ENCODE data around the gene GDI1. TPM values are rescaled to one million over a fixed set of nuclear protein-coding genes. Genes with fewer than 3 reads are reported as not detected.

Gene GDI1
- total RNA-seq, 1 donor from 2014 or later, result 113 TPM

GRCh38 chrX:154430479-154430878 lies 6.5 kb upstream of the GDI1 start:
- H3K36me3 ChIP-seq (ENCODE audit: control insufficient read depth, insufficient read depth, low read length), result no peaks in the 10 kb centered on the region
- TF ChIP-seq CTCF (IDR thresholded peaks at IDR 0.05; ENCODE audit: insufficient read depth, low read length, poor library complexity, severe bottlenecking), result no peak
- no peaks in the 10 kb centered on the region for H3K27me3 ChIP-seq (ENCODE audit: control insufficient read depth, insufficient read depth, low read length)
- no peak for DNase-seq (ENCODE audit: low read depth)
- no peak overlapping the region for H3K4me3 ChIP-seq (ENCODE audit: low read depth, low read length)

- no peak for DNase-seq (ENCODE audit: low read depth)
- TF ChIP-seq CTCF (IDR thresholded peaks at IDR 0.05; ENCODE audit: insufficient read depth, low read length, poor library complexity, severe bottlenecking), result no peak
- H3K36me3 ChIP-seq (ENCODE audit: control insufficient read depth, insufficient read depth, low read length), result no peaks in the 10 kb centered on the region
- H3K27me3 ChIP-seq (ENCODE audit: control insufficient read depth, insufficient read depth, low read length), result no peaks in the 10 kb centered on the region
- no peak overlapping the region for H3K4me3 ChIP-seq (ENCODE audit: low read depth, low read length)
These were observed 6.0 kb upstream of the GDI1 start for GRCh38 chrX:154430916-154431315.

GRCh38 chrX:154431341-154431740 lies 5.6 kb upstream of the GDI1 start:
- no peak for TF ChIP-seq CTCF (IDR thresholded peaks at IDR 0.05; ENCODE audit: insufficient read depth, low read length, poor library complexity, severe bottlenecking)
- no peak for DNase-seq (ENCODE audit: low read depth)
- Histone ChIP-seq H3K4me3 (ENCODE audit: low read depth, low read length) (no peak overlapping the region), H3K36me3 (ENCODE audit: control insufficient read depth, insufficient read depth, low read length) (no peaks in the 10 kb centered on the region), H3K27me3 (ENCODE audit: control insufficient read depth, insufficient read depth, low read length) (no peaks in the 10 kb centered on the region)

DNA sequence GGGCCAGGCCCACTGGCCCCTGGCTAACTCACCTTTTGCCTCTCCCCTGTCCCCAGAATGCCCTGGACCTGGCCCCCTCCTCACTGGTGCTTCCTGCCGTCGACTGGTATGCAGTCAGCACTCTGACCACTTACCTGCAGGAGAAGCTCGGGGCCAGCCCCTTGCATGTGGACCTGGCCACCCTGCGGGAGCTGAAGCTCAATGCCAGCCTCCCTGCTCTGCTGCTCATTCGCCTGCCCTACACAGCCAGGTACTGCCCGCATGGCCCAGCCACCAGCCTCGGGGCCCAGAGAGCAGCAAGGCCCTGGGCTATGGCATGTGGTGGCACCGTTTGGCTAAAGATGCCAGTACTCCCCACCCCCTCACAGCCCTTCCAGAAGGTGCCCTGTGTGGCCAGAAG lies 4.7 kb upstream of the GDI1 start:
- no peak for TF ChIP-seq CTCF (IDR thresholded peaks at IDR 0.05; ENCODE audit: insufficient read depth, low read length, poor library complexity, severe bottlenecking)
- no peak for DNase-seq (ENCODE audit: low read depth)

GRCh38 chrX:154433605-154434004 lies 3.3 kb upstream of the GDI1 start:
- Histone ChIP-seq H3K27me3 (ENCODE audit: control insufficient read depth, insufficient read depth, low read length) (no peaks in the 10 kb centered on the region), H3K36me3 (ENCODE audit: control insufficient read depth, insufficient read depth, low read length) (no peaks in the 10 kb centered on the region), H3K4me3 (ENCODE audit: low read depth, low read length) (no peak overlapping the region)
- DNase-seq (ENCODE audit: low read depth), result no peak
- TF ChIP-seq CTCF (IDR thresholded peaks at IDR 0.05; ENCODE audit: insufficient read depth, low read length, poor library complexity, severe bottlenecking), result no peak

More for the DNA sequence above, 4.7 kb upstream of the GDI1 start:
- Histone ChIP-seq H3K36me3 (ENCODE audit: control insufficient read depth, insufficient read depth, low read length) (no peaks in the 10 kb centered on the region), H3K27me3 (ENCODE audit: control insufficient read depth, insufficient read depth, low read length) (no peaks in the 10 kb centered on the region), H3K4me3 (ENCODE audit: low read depth, low read length) (no peak overlapping the region)

DNA sequence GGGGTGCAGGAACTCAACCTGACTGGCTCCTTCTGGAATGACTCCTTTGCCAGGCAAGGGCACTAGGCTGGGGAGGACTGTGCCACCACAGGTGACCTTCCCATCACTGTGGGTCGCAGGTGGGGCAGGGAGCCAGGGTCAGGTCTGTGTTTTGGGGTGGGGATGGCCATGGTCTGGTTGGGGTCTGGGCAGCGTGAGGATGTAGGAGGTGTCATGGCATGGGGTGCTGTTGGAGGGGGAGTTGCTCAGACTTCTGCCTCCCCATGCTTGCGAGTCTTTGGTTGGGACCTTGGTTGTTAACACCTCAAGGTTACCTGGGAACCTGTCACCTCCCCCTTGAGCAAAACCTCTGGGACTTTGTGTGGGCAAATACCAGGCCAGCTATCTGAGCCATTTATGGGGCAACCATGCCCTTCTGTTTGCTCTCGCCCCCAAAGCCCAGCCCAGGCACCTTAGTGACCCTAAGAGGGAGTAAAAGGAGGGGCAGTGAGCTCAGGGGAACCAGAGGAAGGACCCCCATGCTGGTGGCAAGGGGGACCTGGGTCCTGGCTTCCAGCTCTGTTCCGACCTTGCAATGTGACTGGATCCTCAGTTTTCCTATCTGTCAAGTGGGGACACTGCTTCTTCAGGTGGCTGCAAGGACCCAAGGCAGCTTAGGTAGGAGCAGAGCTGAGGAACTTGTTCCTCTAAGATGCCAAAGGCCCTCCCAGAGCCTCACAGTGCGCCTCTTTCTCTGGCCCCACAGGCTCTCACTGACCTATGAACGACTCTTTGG lies 2.4 kb upstream of the GDI1 start:
- no peaks in the 10 kb centered on the region for H3K36me3 ChIP-seq (ENCODE audit: control insufficient read depth, insufficient read depth, low read length)
- no peak for TF ChIP-seq CTCF (IDR thresholded peaks at IDR 0.05; ENCODE audit: insufficient read depth, low read length, poor library complexity, severe bottlenecking)
- no peaks in the 10 kb centered on the region for H3K27me3 ChIP-seq (ENCODE audit: control insufficient read depth, insufficient read depth, low read length)
- no peak for DNase-seq (ENCODE audit: low read depth)
- no peak overlapping the region for H3K4me3 ChIP-seq (ENCODE audit: low read depth, low read length)
